ENCODE data around the gene PCK2.

- no peak for TF ChIP-seq ZNF274 (IDR thresholded peaks at IDR 0.05; ENCODE audit: low read depth, low read length)
- no peak for TF ChIP-seq SUZ12 (IDR thresholded peaks at IDR 0.05; ENCODE audit: extremely low read depth, insufficient read depth, insufficient read length)
- TF ChIP-seq YY1 (IDR thresholded peaks at IDR 0.05; ENCODE audit: insufficient read depth, insufficient read length), result no peak
These were observed 50.3 kb downstream of the PCK2 start for GRCh38 chr14:24144451-24144850.

Data from NT2/D1 (cell line).